Stimulated activated CD4-positive, alpha-beta T cell treated with anti-CD3 and anti-CD28 coated beads, Interleukin-15, amount 100 ng/mL, for 1 hour (primary cell): ENCODE measurements around the gene DMRTA2.
"Not testable (repeated sequence)": the region's sequence is repeated elsewhere in the genome, so short reads cannot be mapped to it uniquely, and the experiment has no call there.

Source experiments
- DNase-seq, 2 donors: peaks; one replicate each; pipeline ENCODE4 v3.0.0-alpha.2; 2020; ENCODE audit warnings: low read depth in 1 of 2, low spot score in 1 of 2

DMRTA2 gene

GRCh38 chr1:50393522-50394120 lies 29.6 kb downstream of the DMRTA2 start:
- no peak for DNase-seq

- DNase-seq, result not testable (repeated sequence)
Measured at GRCh38 chr1:50381551-50381950, 41.7 kb downstream of the DMRTA2 start.

- DNase-seq, result no peak
Measured at GRCh38 chr1:50378770-50379169, 44.5 kb downstream of the DMRTA2 start.

- no peak for DNase-seq
Measured at GRCh38 chr1:50373532-50373931, 49.7 kb downstream of the DMRTA2 start.

- no peak for DNase-seq
Measured at GRCh38 chr1:50371749-50372148, 51.5 kb downstream of the DMRTA2 start.

- no peak for DNase-seq
Measured at GRCh38 chr1:50369830-50370229, 53.4 kb downstream of the DMRTA2 start.

- DNase-seq, result no peak
Measured at GRCh38 chr1:50369008-50369634, 54.1 kb downstream of the DMRTA2 start.

GRCh38 chr1:50368179-50369007 lies 54.9 kb downstream of the DMRTA2 start:
- no peak for DNase-seq
